Measurements from ENCODE around the gene CADPS2. TPM values are rescaled to one million over a fixed set of nuclear protein-coding genes. Genes with fewer than 3 reads are reported as not detected.

Gene CADPS2
- total RNA-seq, 2 experiments from 2014 or later = not detected

GRCh38 chr7:122595885-122596284, 290.4 kb downstream of the CADPS2 start:
- Histone ChIP-seq H3K4me1 (ENCODE audit: insufficient read depth, low read length) (no peaks in the 10 kb centered on the region), H3K27ac (ENCODE audit: low read depth in 1 of 2, low read length in 2 of 2) (no peak overlapping the region), H3K36me3 (ENCODE audit: insufficient read depth, low read length) (no peaks in the 10 kb centered on the region), H3K9me3 (ENCODE audit: control insufficient read depth in 1 of 2, insufficient read depth in 1 of 2, low read length in 2 of 2) (no peaks in the 10 kb centered on the region), H3K4me3 (ENCODE audit: low read length) (no peak overlapping the region), H3K27me3 (ENCODE audit: control insufficient read depth in 1 of 2, insufficient read depth in 2 of 2, low read length in 2 of 2) (no peaks in the 10 kb centered on the region)
- ATAC-seq (ENCODE audit: poor library complexity) (no peak), DNase-seq (no peak)
- ChIA-PET POLR2A (no interaction called here), CTCF (no interaction called here)
- Mint-ChIP-seq H3K36me3 (ENCODE audit: low read depth) (no peaks in the 10 kb centered on the region), H3K9me3 (no peaks in the 10 kb centered on the region), H3K27me3 (no peaks in the 10 kb centered on the region), H3K27ac (no peak overlapping the region), H3K4me3 (no peak overlapping the region), H3K4me1 (ENCODE audit: low read depth) (no peaks in the 10 kb centered on the region)
- no peak for TF ChIP-seq CTCF (IDR thresholded peaks at IDR 0.05)
- intact Hi-C loops (cut with DNase I, micrococcal nuclease) = loop anchor here in 1 of 2 experiments (10.0 kb wide), 1 partner anchor 61 kb away; no protein-coding TSS in a partner anchor

- DNase-seq (no peak), ATAC-seq (ENCODE audit: poor library complexity) (no peak)
- ChIA-PET CTCF (no interaction called here), POLR2A (no interaction called here)
- Histone ChIP-seq H3K27me3 (ENCODE audit: control insufficient read depth in 1 of 2, insufficient read depth in 2 of 2, low read length in 2 of 2) (no peaks in the 10 kb centered on the region), H3K27ac (ENCODE audit: low read depth in 1 of 2, low read length in 2 of 2) (no peak overlapping the region), H3K4me1 (ENCODE audit: insufficient read depth, low read length) (no peaks in the 10 kb centered on the region), H3K36me3 (ENCODE audit: insufficient read depth, low read length) (no peaks in the 10 kb centered on the region), H3K4me3 (ENCODE audit: low read length) (no peak overlapping the region), H3K9me3 (ENCODE audit: control insufficient read depth in 1 of 2, insufficient read depth in 1 of 2, low read length in 2 of 2) (no peaks in the 10 kb centered on the region)
- intact Hi-C loops (cut with DNase I, micrococcal nuclease) = no loop called here
- Mint-ChIP-seq H3K4me3 (no peak overlapping the region), H3K27ac (no peak overlapping the region), H3K4me1 (ENCODE audit: low read depth) (no peaks in the 10 kb centered on the region), H3K36me3 (ENCODE audit: low read depth) (no peaks in the 10 kb centered on the region), H3K9me3 (no peaks in the 10 kb centered on the region), H3K27me3 (no peaks in the 10 kb centered on the region)
- TF ChIP-seq CTCF (IDR thresholded peaks at IDR 0.05) = no peak
Observed at GRCh38 chr7:122588621-122589020, 297.6 kb downstream of the CADPS2 start.

- no peaks in the 10 kb centered on the region for H3K4me1 Mint-ChIP-seq (ENCODE audit: low read depth)
- no peak overlapping the region for H3K4me3 Mint-ChIP-seq
- intact Hi-C loops (cut with DNase I, micrococcal nuclease) = no loop called here
- H3K36me3 Mint-ChIP-seq (ENCODE audit: low read depth) = no peaks in the 10 kb centered on the region
- no peak for DNase-seq
- H3K27me3 ChIP-seq (ENCODE audit: control insufficient read depth in 1 of 2, insufficient read depth in 2 of 2, low read length in 2 of 2) = no peaks in the 10 kb centered on the region
- ChIA-PET CTCF (no interaction called here), POLR2A (no interaction called here)
- no peak overlapping the region for H3K4me3 ChIP-seq (ENCODE audit: low read length)
- H3K9me3 ChIP-seq (ENCODE audit: control insufficient read depth in 1 of 2, insufficient read depth in 1 of 2, low read length in 2 of 2) = no peaks in the 10 kb centered on the region
- H3K27ac ChIP-seq (ENCODE audit: low read depth in 1 of 2, low read length in 2 of 2) = no peak overlapping the region
- no peak overlapping the region for H3K27ac Mint-ChIP-seq
- no peak for ATAC-seq (ENCODE audit: poor library complexity)
- no peaks in the 10 kb centered on the region for H3K4me1 ChIP-seq (ENCODE audit: insufficient read depth, low read length)
- no peaks in the 10 kb centered on the region for H3K9me3 Mint-ChIP-seq
- TF ChIP-seq CTCF (IDR thresholded peaks at IDR 0.05) = no peak
- H3K36me3 ChIP-seq (ENCODE audit: insufficient read depth, low read length) = no peaks in the 10 kb centered on the region
- no peaks in the 10 kb centered on the region for H3K27me3 Mint-ChIP-seq
Observed at GRCh38 chr7:122584676-122585251, 301.5 kb downstream of the CADPS2 start.

Measured in CD4-positive, alpha-beta T cell (primary cell).